Type B pancreatic cell (in vitro differentiated cells): ENCODE results near the gene GSK3B. TPM values are rescaled to one million over a fixed set of nuclear protein-coding genes. Genes with fewer than 3 reads are reported as not detected.
A peak's percentile ranks its signal among the peaks of the same experiment; 100 is the strongest.

Experiments
- DNase-seq: peaks from one replicate; pipeline ENCODE4 v3.0.0; 2021; ENCODE audit warnings: mixed read lengths; ENCODE audit not compliant: unreplicated experiment; ENCODE audit errors: extremely low spot score
- H3K27ac Mint-ChIP-seq: 2 replicates; pipeline ENCODE4 v1.8.0; 2021; ENCODE audit warnings: mild to moderate bottlenecking, mixed read lengths
- H3K27me3 Mint-ChIP-seq: 2 replicates; pipeline ENCODE4 v1.8.0; 2021; ENCODE audit warnings: mixed read lengths
- H3K36me3 Mint-ChIP-seq: 2 replicates; pipeline ENCODE4 v1.8.0; 2021; ENCODE audit warnings: mixed read lengths
- H3K4me1 Mint-ChIP-seq: one replicate; pipeline ENCODE4 v1.8.0; 2021; ENCODE audit warnings: mixed read lengths; ENCODE audit not compliant: unreplicated experiment
- H3K4me3 Mint-ChIP-seq: 2 replicates; pipeline ENCODE4 v1.8.0; 2021; ENCODE audit warnings: mild to moderate bottlenecking, mixed read lengths
- H3K9me3 Mint-ChIP-seq: 2 replicates; pipeline ENCODE4 v1.8.0; 2021; ENCODE audit warnings: mixed read lengths
- total RNA-seq: library from RNA; stranded (reverse); gene quantifications from 2 replicates; pipeline ENCODE4 v1.2.1, GENCODE V29; 2021; ENCODE audit warnings: low replicate concordance
- TF ChIP-seq, protein P1 (sequence below): fragments of 200-600 bp; sonication (generic); conservative IDR thresholded peaks from 2 replicates; pipeline ENCODE4 v1.5.0; 2021; ENCODE audit warnings: antibody characterized with exemption, mild to moderate bottlenecking

The GSK3B gene
- total RNA-seq, 1 donor from 2014 or later = 60.5 TPM

DNA sequence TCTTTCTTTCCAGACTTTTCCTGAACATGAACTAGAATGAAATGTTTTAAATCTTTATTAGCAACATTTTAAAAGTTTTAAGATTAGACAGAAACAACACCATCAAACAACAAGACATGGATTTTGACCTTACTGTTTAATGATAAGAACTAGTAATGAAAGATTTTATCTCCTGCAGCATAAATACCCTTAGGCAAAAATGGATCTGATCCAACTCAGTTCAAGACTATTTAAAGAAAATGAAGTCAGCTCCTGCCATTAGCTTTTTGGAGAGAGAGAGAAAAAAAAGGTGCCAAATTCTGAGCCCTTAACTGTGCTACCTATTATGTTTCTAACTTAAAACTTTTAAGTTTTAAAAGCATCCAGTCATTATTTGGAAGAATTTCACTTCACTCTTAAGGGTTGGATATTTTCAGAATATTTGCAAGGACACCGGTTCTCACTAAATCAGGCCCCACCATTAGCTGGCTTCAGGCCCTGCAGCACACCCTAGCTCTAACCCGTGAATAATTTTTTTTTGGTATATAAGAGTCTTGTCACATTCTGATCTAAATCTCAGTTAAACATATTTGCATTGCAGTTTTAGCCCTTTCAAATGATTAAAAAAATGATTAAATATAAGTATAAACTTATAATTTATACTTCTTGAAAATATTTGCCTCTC, 252.3 kb downstream of the GSK3B start:
- Mint-ChIP-seq H3K4me1 (no peaks in the 10 kb centered on the region), H3K27me3 (no peaks in the 10 kb centered on the region), H3K4me3 (no peak overlapping the region), H3K9me3 (no peaks in the 10 kb centered on the region), H3K36me3 (peaks cover 40% of the 10 kb centered on the region), H3K27ac (no peak overlapping the region)
- TF ChIP-seq, protein P1, sequence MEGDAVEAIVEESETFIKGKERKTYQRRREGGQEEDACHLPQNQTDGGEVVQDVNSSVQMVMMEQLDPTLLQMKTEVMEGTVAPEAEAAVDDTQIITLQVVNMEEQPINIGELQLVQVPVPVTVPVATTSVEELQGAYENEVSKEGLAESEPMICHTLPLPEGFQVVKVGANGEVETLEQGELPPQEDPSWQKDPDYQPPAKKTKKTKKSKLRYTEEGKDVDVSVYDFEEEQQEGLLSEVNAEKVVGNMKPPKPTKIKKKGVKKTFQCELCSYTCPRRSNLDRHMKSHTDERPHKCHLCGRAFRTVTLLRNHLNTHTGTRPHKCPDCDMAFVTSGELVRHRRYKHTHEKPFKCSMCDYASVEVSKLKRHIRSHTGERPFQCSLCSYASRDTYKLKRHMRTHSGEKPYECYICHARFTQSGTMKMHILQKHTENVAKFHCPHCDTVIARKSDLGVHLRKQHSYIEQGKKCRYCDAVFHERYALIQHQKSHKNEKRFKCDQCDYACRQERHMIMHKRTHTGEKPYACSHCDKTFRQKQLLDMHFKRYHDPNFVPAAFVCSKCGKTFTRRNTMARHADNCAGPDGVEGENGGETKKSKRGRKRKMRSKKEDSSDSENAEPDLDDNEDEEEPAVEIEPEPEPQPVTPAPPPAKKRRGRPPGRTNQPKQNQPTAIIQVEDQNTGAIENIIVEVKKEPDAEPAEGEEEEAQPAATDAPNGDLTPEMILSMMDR = no peak
- no peak for DNase-seq

DNA sequence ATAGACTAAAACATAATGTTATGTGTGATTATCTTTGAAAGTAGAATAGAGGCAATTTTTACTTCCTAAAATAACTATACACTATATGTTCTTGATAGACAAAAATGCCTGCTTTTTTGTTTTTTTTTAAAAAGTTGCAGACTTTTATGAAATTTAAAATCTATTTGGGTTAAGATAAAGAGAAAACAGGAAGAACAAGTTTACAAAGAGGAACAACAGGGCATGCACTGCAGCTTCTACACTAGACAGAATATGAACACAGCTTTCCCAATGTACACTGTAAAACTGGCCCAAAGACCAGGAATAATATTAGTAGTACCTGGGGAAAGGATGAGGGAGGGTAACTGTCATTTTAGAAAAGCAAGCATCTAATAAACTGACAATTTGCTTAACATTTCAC, 258.7 kb downstream of the GSK3B start:
- Mint-ChIP-seq H3K27ac (no peak overlapping the region), H3K9me3 (no peaks in the 10 kb centered on the region), H3K4me1 (peaks cover 13% of the 10 kb centered on the region), H3K36me3 (peaks cover 14% of the 10 kb centered on the region), H3K4me3 (no peak overlapping the region), H3K27me3 (no peaks in the 10 kb centered on the region)
- no peak for DNase-seq
- TF ChIP-seq, protein P1 = no peak

DNA sequence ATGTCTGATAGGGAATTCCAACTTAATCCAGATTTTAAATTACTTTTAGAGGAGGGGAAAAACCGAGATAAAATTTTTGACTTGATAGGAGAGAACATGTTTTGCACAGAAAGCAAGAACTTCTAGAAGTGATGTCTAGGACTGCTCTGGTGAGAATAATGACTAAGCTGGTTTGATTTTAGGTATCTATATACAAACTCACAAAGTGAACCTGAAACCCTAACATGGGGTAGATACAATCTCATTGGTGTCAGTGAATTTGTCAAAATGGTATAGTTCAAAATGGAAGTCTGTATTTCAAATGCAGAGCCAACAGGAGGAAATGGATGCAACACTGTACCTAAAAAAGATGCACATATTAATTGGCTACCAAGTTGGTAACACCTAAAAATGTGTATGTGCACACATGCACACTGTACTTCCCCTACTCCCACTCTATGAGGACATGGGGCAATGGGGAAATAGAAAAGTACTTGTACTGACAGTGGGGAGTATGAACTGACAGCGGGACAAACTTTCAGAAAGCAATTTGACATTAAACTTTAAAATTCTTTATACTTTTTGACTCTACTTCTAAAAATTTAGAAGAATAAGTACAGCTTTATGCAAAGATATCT, 259.4 kb downstream of the GSK3B start:
- peaks cover 11% of the 10 kb centered on the region for H3K36me3 Mint-ChIP-seq
- DNase-seq = no peak
- H3K4me3 Mint-ChIP-seq = no peak overlapping the region
- no peaks in the 10 kb centered on the region for H3K9me3 Mint-ChIP-seq
- no peak overlapping the region for H3K27ac Mint-ChIP-seq
- H3K4me1 Mint-ChIP-seq = peaks cover 13% of the 10 kb centered on the region
- H3K27me3 Mint-ChIP-seq = no peaks in the 10 kb centered on the region
- TF ChIP-seq, protein P1 = no peak

DNA sequence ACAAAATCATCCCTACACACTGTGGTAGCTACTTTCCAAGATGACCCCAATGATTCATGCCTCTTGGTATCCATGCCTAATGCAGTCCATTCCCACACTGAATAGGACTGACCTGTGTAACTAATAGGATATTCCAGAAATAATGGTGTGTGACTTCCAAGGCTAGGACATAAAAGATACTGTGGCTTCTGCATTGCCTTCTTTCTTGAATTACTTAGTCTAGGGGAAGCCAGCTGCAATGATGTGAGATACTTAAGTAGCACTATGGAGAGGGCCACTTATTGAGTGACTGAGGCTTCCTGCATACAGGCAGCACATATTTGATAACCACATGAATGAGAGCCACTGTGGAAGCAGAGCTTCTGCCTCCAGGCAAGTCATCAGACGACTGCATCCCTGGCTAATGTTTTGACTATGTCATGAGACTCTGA, 262.3 kb downstream of the GSK3B start:
- H3K4me1 Mint-ChIP-seq = peaks cover 20% of the 10 kb centered on the region
- H3K4me3 Mint-ChIP-seq = no peak overlapping the region
- peaks cover 20% of the 10 kb centered on the region for H3K36me3 Mint-ChIP-seq
- no peak for DNase-seq
- no peaks in the 10 kb centered on the region for H3K9me3 Mint-ChIP-seq
- H3K27ac Mint-ChIP-seq = peak overlapping the region; percentile 46
- TF ChIP-seq, protein P1 = no peak
- no peaks in the 10 kb centered on the region for H3K27me3 Mint-ChIP-seq

DNA sequence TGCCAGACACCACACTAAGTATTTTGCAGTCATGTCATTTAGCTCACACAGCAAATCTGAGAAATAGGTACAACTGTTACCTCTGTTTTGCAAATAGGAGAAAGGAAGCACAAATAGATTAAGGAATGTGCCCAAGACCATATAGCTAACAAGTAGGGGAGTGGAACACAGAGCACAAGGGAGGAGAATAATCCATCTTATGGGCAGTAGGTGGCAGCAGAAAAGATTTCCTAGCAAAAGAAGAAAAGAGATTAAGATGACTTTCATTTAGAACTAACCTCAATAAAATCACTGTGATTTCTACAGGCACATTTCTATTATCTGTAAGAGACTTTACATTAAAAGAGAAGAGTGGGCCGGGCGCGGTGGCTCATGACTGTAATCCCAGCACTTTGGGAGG, 263.2 kb downstream of the GSK3B start:
- TF ChIP-seq, protein P1 = no peak
- Mint-ChIP-seq H3K27me3 (no peaks in the 10 kb centered on the region), H3K4me3 (no peak overlapping the region), H3K36me3 (peaks cover 21% of the 10 kb centered on the region), H3K27ac (no peak overlapping the region), H3K9me3 (no peaks in the 10 kb centered on the region), H3K4me1 (peaks cover 23% of the 10 kb centered on the region)
- DNase-seq = no peak
